Measurements from ENCODE around the gene PPP4R3B.

The PPP4R3B gene

GRCh38 chr2:55511508-55512124, 105.8 kb downstream of the PPP4R3B start:
- DNase-seq (ENCODE audit: low spot score): peak; percentile 59

DNA sequence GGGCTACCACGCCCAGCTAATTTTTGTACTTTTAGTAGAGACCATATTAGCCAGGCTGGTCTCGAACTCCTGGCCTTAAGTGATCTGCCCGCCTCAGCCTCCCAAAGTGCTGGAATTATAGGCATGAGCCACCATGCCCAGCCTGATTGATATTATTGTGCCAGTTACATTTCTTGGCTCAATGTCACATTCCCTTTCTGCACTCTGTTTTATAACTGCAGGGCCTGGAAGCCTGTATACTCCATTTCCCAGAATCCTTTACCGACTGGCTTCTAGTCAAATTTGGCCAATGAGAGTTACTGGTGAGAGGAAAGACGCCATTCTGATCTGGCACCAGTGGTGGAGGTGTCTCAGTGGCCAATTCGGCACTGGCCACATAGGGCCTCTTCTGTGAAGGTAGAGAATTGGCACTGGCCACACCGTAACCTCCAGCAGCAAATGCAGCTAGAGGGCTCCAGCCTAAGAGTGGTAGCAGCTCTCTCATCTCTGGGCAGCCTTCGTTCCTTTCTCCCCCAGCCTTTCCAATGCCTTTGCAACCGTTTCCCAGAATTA, 114.8 kb downstream of the PPP4R3B start:
- DNase-seq (ENCODE audit: low spot score): no peak

GRCh38 chr2:55500025-55500424, 117.4 kb downstream of the PPP4R3B start:
- DNase-seq (ENCODE audit: low spot score): no peak

- DNase-seq (ENCODE audit: low spot score): no peak
These were observed 118.8 kb downstream of the PPP4R3B start for GRCh38 chr2:55498582-55498981.
